GM18870 (cell line): Measurements from ENCODE around the gene PRKAB1.
"Not testable (repeated sequence)": the region's sequence is repeated elsewhere in the genome, so short reads cannot be mapped to it uniquely, and the experiment has no call there.

Experiments used
- ATAC-seq: cut with Tn5 transposase; IDR thresholded peaks from one replicate; pipeline ENCODE4 v1.9.1; 2021; ENCODE audit warnings: moderate library complexity; ENCODE audit not compliant: unreplicated experiment

PRKAB1 gene, protein sequence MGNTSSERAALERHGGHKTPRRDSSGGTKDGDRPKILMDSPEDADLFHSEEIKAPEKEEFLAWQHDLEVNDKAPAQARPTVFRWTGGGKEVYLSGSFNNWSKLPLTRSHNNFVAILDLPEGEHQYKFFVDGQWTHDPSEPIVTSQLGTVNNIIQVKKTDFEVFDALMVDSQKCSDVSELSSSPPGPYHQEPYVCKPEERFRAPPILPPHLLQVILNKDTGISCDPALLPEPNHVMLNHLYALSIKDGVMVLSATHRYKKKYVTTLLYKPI

DNA sequence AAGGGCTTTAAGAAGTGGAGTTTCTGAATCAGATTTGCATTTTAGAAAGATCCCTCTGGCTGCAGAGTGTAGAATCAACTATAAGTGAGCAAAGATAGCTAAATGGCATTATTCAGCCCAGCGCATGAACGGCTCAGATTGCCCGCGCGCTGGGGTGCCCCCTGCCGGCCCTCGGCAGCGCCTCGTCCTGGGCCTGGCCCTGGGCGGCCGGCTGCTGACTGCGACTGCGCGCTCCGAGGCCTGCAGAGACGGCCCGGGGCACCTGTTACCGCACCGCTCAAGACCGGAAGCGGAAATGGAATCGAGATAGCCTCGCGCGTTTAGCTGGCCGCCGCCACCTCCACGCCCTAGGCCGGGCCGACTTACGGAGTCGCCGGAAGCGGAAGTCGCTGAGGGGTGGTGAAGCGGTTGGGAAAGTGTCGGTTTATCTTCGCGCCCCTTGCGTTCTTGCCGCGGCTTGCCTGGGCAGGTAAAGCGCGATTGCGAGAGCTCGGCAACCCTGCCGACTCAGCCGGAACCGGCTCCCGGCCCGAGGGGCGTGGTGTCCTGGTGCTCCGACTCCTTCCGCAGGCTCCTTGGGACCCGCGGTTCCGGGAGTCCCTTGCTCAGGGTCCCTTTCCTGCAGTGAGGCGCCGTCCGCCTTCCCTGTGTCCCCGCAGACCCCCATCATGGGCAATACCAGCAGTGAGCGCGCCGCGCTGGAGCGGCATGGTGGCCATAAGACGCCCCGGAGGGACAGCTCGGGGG lies at the start of gene PRKAB1:
Gene PRKAB1 (plus strand): TSS at position 557 of the 747 bp plus-strand sequence. CDS start 112 bp downstream, at position 669.
- ATAC-seq = peak; percentile 88

DNA sequence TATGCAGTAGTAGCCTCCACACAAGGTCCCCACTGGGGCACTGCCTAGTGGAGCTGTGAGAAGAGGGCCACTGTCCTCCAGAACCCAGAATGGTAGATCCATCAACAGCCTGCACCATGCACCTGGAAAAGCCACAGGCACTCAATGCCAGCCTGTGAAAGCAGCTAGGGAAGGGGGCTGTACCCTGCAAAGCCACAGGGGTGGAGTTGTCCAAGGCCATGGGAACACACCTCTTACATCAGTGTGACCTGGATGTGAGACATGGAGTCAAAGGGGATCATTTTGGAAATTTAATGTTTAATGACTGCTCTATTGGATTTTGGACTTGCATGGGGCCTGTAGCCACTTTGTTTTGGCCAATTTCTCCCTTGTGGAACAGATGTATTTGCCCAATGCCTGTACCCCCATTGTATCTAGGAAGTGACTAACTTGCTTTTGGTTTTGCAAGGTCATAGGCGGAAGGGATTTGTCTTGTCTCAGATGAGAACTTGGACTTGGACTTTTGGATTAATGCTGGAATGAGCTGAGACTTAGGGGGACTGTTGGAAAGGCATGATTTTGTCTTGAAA lies 49.5 kb upstream of the PRKAB1 start:
- not testable (repeated sequence) for ATAC-seq

DNA sequence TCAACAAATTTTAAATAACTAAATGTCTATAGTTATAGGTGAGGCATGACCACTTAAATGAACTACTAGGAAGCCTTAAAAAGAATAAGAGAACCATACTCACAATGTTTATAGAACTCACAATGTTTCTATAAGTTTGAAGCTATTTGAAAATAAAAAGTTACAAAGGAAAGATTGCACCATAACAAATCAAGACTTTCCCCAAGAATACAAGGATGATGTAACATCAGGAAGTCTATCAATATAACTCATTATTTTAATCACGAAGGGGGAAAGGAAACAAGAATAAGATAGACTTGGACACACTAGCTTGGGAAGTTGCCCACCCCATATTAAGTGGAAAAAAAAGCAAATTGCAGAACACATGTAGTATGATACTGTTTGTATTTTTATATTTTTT lies 47.4 kb upstream of the PRKAB1 start:
- no peak for ATAC-seq

DNA sequence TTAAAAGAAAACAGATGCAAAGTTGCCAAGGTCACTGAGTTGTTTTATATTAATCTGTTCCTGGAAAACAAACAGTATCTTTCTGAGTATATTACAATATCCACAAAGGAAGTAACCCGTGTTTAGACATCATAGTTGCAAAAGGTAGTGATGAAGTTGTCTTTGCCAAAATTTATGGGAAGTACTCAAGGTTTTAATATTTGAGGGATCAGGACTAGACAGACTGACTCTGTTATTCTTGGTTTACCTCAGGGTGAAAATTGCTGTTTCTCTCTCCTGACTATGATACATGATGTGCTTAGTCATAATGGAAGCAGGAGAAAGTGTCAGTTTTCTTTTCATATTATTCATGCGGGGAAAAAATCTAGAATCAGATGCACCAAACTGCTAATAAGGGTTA lies 46.1 kb upstream of the PRKAB1 start:
- no peak for ATAC-seq

DNA sequence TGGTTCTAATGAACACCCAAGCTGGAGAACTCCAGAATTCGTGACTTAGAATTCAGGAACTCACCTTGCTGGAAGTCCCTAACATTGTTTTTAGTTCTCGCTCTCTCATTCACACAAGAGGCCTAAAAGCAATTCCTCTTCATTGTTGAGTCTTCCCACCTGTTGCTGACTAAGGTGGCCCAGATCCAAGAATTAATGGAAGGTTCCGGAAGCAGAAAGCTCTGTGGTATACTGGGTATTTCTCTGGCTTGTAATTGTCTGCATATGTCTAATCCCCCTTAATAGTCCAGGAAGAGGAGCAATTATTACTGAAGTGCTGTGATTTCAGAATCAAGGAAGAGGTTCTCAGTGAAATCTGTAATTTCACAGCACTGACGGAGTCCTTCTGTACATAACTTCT lies 43.0 kb upstream of the PRKAB1 start:
- no peak for ATAC-seq

DNA sequence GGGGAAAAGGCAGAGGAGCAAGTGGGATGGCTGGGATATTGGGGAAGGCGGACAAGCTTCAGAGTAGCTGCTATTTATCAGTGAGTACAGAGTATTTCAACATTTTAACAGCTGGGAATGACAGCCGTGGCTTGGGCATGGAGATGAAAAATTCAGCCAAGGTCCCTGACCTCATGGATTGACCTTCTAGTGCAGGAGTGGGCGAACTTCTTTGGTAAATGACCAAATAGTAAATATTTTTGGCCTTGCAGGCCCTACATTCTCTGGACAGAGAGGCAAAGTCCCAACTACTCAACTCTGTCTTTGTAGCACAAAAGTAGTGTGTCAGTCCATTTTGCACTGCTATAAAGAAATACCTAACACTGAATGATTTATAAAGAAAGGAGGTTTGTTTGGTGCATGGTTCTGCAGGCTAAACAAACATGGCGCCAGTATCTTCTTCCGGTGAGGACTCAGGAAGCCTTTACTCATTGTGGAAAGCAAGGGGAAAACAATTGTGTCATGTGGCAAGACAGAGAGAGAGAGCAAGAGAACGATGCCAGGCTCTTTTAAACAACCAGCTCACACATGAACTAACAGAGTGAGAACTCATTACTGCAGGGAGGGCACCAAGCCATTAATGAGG lies 40.8 kb upstream of the PRKAB1 start:
- no peak for ATAC-seq

DNA sequence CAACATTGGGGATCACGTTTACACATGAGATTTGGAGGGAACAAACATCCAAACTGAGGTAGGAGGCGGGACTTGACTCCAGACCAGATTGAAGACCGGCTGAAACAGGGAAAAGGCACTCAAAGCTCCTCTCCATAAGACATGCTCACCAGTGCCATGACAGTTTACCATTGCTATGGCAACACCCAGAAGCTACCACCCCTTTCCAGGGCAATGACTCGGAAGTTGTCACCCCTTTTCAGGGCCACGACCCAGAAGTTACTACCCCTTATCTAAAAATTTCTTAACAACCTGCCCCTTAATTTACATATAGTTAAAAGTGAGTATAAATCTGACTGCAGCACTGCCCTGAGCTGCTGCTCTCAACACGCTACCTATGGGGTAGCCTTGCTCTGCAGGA lies 40.2 kb upstream of the PRKAB1 start:
- ATAC-seq = no peak

DNA sequence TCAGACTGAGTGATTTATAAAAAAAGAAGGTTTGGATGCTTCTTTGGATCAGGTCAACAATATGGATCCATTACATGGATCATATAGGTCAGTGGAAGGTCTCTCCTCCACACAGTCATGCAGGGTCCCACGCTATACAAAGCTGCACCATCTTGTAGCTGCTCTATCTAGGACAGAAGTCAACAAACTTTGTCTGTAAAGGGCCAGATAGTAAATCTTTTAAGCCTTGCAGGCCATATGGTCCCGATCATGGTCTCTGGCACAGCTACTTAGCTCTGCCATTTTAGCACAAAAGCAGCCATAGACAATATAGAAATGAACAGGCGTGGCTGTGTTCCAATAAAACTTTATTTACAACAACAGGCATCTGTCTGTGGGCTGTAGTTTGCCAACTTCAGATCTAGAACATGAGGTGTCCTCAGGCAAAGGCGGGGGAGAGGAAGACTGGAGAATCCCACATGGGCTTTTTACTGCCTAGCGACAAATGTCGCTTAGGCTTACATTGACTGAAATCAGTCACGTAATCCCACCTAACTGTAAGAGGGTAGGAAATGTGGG lies 37.6 kb upstream of the PRKAB1 start:
- ATAC-seq = no peak

DNA sequence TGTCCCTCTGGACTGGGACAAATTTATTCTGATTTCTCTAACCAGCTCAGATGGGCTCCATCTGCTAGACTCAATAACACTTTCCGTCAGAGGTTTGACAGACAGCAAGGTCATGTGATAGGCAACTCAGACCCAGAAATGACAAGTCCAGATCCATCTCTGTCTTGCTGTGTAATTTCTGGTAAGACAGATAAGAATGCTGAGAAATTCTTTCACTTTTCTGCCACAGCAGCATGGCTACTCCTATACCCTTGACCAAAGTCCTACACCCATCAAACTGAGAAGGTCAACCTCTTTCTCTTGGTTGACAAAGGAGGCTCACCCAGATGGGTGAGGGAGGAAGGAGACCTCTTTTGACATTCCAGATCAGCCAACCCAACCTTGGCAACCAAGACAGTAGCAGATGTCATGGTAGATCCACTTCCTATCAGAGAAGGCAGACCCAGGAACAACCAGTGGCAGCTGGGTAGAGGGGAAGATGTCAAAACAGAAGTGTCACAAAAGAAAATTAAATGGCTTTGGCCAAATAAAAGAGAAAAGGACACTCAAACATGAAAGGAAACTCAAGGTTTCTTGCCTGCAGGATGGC lies 36.9 kb upstream of the PRKAB1 start:
- ATAC-seq = no peak

DNA sequence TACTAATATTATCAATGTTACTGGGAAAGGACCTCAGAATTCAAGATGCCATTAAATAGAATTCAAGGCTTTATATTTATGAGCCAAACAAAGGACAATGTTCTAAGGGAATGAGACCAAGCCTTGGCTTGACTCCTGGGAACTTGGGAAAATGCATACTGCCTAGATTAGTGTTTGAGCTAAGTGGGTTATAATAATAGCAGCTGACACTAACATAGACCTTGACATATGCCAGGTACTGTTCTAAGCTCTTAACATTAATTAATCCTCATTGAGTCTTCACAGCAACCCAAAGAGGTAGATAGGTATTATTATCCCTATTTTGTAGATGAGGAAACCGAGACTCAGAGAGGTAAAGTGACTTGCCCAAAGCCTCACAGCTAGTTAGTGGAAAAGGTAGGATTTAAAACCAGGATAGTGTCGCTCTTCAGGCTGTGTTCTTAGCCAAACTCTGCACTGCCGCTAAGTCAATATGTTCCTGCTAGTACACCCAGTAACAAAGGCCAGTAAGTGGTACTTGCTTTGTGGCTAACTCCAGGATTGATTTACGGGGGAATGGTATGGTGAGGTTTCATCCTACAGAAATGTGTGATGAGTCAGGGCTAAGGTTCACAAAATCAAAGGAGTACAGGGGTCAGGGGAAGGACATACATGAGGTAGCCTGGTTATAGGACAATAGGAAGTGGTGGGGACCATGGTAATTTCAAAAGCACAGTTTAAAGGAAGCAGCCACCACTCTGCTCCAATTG lies 35.8 kb upstream of the PRKAB1 start:
- ATAC-seq = no peak

DNA sequence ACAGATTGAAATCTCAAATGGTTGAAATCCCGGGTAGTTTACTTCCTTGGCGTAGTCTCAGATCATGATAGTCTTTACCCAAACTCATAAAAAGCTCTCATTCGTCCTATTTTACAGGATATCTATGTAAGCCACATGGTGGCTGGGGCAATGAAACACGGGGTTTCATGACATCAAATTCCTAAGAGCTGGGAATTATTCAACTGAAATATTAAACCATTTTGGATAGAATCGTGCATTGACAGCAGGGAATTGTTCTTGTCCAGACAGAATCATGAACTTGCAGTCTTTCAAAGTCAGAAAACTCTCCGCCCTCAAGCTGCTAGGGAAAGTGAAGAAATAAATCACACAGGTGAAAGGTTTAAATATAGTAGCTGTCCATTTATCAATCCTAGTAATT lies 33.2 kb upstream of the PRKAB1 start:
- no peak for ATAC-seq

DNA sequence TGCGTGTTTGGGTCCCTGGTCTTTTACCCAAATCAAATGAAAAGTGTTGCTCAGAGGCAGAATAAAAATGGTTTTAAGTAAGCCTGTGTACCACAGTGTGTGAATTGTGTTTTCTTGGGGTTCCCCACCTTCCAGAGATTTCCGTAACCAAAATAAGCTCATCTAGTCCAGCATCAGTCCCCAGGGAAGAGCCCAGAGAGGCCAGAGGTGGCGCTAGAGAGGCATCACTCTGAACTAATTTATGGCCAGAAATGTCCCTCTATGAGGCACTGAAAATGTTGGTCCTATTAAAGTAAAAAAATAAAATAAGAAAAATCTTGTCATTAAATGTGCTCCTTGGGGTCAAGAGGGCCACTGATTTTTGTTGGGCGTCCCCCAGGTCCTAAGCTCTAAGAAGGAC lies 24.9 kb upstream of the PRKAB1 start:
- no peak for ATAC-seq

DNA sequence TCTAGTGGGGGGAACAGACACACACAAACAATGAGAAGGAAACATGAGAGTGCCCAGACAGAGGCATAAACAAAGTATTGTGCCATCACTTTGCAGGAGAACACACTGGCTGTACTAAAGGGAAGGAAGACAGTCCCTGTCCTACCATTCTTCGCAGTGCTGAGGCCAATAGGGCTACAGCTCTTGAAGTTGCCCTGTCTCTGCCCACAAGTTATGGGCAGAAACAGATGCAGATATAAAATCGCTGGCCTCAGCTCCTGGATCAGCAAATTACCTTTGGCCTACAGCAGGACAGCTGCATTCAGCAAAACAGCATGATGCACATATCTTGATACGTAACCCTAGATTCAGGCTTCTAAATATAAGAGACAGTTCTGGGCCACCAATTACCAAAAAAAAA lies 23.0 kb upstream of the PRKAB1 start:
- no peak for ATAC-seq

DNA sequence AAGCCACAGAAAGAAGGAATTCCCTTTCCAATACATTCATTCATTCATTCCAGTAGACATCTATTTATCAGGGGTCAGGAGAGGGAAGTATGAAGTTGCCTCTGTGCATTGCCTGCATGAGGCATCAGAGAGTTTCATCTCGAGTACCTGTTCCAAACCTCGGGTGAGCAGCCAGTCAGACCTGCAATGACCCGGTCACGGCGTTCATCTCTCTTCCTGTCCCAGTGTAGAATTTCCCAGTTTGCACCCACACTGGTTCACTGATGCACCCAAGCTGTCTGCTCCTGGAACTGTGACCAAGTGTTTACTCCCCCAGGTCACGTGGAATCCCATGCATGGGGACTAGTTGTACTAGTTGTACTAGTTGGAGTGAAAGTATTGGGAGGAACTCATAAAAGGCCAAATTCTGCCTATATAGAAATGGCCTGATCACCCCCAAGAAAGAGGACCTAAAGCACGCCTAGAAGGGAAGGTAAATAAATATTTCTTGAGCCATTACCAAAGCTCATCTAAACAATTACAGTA lies 22.3 kb upstream of the PRKAB1 start:
- no peak for ATAC-seq

DNA sequence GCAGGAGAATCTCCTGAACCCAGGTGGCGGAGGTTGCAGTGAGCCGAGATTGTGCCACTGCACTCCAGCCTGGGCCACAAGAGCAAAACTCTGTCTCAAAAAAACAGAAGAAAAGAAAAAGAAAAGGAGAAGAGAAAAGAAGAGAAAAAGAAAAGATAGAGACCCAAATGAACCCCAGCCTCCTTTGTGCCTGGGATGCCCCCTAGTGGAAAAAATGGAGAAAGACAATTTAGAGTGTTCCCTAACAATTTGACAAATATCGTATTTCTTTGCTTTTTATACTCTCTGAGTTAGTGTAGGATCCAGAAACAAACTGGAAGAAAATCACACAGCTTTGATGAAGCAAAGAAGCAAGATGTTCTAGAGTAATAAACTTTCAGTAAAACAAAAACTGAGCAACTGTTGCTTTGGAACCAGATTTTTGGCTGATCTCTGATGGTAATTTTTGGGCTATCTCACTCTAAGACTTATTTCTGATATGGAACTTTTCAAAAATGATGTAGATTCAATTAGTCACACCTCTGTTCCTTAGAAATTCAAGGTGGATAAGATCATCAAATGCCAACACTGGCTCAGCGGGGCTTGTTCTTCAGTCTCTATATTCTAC lies 18.6 kb upstream of the PRKAB1 start:
- ATAC-seq = no peak

DNA sequence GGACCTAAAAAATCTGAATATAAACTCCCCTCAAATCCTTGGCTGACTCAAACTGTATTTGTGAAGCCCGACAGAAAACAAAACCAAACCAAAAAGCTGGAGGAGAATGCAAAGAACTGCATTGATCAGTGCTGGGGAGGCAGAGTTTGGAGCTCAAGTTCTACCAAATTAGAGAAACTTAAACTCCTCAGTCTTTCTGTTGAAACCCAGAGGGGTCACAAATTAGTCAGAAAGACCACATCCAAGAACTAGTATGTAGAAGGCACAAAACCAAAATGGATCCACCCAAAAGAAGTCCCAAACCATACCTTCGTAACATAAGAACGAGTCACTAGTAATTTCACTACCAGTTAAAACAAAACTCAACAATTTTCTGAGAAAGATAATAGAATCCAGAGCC lies 15.3 kb upstream of the PRKAB1 start:
- no peak for ATAC-seq

DNA sequence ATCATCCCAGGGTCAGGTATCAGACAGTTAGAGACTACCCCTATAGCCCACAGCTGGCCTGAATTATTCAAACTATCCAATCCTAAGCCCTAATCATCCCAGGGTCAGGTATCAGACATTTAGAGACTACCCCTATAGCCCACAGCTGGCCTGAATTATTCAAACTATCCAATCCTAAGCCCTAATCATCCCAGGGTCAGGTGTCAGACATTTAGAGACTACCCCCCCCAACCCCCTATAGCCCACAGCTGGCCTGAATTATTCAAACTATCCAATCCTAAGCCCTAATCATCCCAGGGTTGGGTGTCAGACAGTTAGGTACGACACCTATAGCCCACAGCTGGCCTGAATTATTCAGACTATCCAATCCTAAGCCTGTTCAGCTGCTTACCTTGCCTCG lies 10.9 kb upstream of the PRKAB1 start:
- not testable (repeated sequence) for ATAC-seq

DNA sequence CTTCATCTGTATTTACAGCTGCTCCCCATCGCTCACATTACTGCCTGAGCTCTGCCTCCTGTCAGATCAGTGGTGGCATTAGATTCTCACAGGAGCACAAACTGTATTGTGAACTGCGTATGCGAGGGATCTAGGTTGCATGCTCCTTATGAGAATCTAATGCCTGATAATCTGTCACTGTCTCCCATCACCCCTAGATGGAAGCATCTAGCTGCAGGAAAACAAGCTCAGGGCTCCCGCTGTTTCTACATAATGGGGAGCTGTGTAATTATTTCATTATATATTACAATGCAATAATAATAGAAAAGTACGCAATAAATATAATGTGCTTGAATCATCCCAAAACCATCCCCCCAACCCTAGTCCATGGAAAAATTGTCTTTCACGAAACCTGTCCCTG lies 9.8 kb upstream of the PRKAB1 start:
- not testable (repeated sequence) for ATAC-seq

DNA sequence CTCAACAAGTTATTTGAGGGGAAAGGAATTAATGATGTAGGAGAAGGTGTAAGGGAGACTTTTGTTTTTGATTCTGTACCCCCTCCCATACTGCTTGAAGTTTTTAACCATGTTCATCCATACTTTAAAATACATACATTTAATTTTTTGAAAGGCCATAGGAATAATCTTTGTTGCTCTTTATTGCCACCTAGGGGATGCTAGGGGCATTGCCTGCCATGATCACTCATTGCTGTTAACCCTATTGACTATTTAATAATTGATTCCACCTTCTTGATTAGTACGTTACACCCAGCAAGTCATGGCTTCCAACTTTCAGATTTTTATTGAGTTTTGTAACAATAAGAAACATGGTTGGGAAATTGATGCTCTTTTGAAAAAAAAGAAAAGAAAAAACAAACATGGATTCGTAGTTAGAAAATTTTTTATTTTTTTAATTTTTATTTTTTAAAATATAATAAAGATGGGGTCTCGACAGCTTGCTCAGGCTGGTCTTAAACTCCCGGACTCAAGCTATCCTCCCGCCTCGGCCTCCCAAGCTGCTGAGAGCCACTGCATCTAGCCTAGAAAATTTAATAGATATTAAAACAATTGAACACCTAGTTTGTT lies 8.5 kb upstream of the PRKAB1 start:
- ATAC-seq = no peak
